Measurements from ENCODE around the gene GTSF1L. TPM values are rescaled to one million over a fixed set of nuclear protein-coding genes. Genes with fewer than 3 reads are reported as not detected.

GTSF1L gene
- total RNA-seq, 4 donors from 2014 or later: not detected

DNA sequence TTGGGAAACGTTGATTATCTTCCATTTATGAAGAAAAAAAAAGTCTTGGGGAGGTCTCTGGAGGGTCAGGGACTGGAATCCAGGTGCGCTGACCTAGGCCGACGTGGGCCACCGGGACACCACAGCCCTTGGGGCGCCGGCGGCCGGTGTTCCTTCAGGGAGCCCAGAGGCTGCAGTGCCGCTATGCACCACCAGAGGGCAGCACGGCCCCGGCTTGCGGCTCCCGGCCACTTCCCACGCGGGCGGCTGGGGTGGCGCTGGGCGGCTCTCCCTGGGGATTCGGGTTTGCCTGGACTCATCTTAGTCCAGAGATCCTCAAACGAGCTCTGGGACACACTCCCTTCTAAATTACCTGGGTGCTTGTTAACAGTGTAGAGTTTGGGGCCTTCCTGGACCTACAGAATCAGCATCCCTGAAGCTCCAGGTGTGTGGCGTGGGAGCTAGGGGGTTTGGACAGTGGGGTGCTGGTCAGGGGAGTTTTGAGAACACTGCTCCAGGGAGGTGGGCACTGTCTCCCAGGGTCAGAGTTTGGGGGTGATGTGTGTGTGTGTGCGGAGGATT, 23.0 kb upstream of the GTSF1L start:
- peak; percentile 72 to 82 for DNase-seq (ENCODE audit: low spot score in 2 of 2)
- no peaks in the 10 kb centered on the region for H3K36me3 ChIP-seq
- H3K4me1 ChIP-seq: peaks cover 12% of the 10 kb centered on the region
- 9% methylated on average over 21 of the region's 23 CpGs for WGBS
- no peak overlapping the region for H3K4me3 ChIP-seq
- peaks cover 25% of the 10 kb centered on the region for H3K27me3 ChIP-seq
- no peak overlapping the region for H3K27ac ChIP-seq
- TF ChIP-seq, protein P1, sequence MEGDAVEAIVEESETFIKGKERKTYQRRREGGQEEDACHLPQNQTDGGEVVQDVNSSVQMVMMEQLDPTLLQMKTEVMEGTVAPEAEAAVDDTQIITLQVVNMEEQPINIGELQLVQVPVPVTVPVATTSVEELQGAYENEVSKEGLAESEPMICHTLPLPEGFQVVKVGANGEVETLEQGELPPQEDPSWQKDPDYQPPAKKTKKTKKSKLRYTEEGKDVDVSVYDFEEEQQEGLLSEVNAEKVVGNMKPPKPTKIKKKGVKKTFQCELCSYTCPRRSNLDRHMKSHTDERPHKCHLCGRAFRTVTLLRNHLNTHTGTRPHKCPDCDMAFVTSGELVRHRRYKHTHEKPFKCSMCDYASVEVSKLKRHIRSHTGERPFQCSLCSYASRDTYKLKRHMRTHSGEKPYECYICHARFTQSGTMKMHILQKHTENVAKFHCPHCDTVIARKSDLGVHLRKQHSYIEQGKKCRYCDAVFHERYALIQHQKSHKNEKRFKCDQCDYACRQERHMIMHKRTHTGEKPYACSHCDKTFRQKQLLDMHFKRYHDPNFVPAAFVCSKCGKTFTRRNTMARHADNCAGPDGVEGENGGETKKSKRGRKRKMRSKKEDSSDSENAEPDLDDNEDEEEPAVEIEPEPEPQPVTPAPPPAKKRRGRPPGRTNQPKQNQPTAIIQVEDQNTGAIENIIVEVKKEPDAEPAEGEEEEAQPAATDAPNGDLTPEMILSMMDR (IDR thresholded peaks at IDR 0.05): peak; percentile 95 to 99
- TF ChIP-seq POLR2A (IDR thresholded peaks at IDR 0.05): no peak
- no peaks in the 10 kb centered on the region for H3K9me3 ChIP-seq

DNA sequence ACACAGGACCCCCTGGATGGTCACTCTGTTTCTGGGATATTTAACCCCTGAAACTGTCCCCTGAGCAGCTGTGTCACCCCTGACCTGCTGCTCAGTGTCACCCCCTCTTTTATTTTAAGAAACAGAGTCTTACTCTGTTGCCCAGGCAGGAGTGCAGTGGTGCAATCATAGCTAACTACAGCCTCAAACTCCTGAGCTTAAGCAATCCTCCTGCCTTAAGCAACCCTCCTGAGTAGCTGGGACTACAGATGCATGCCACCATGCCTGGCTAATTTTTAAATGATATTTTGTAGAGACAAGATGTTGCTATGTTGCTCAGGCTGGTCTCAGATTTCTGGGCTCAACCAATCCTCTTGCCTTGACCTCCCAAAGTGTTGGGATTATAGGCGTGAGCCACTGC, 21.5 kb upstream of the GTSF1L start:
- DNase-seq (ENCODE audit: low spot score in 2 of 2): no peak
- Histone ChIP-seq H3K27me3 (peaks cover 39% of the 10 kb centered on the region), H3K9me3 (no peaks in the 10 kb centered on the region), H3K36me3 (no peaks in the 10 kb centered on the region), H3K4me1 (peaks cover 12% of the 10 kb centered on the region), H3K4me3 (no peak overlapping the region), H3K27ac (no peak overlapping the region)
- no peak for TF ChIP-seq POLR2A (IDR thresholded peaks at IDR 0.05)
- TF ChIP-seq EP300 (IDR thresholded peaks at IDR 0.05): no peak
- TF ChIP-seq, protein P1 (IDR thresholded peaks at IDR 0.05): no peak
- TF ChIP-seq POLR2AphosphoS5 (IDR thresholded peaks at IDR 0.05): no peak
- 72% methylated on average over 1 of the region's 1 CpG for WGBS

GRCh38 chr20:43746344-43747137, 19.7 kb upstream of the GTSF1L start:
- Histone ChIP-seq H3K27me3 (peaks cover 41% of the 10 kb centered on the region), H3K36me3 (no peaks in the 10 kb centered on the region), H3K27ac (no peak overlapping the region), H3K4me3 (no peak overlapping the region), H3K4me1 (peaks cover 12% of the 10 kb centered on the region), H3K9me3 (no peaks in the 10 kb centered on the region)
- 33% methylated on average over 12 of the region's 12 CpGs for WGBS
- TF ChIP-seq POLR2AphosphoS5 (IDR thresholded peaks at IDR 0.05) (no peak), EP300 (IDR thresholded peaks at IDR 0.05) (no peak), POLR2A (IDR thresholded peaks at IDR 0.05) (no peak)
- TF ChIP-seq, protein P1 (IDR thresholded peaks at IDR 0.05): no peak
- no peak for DNase-seq (ENCODE audit: low spot score in 2 of 2)

DNA sequence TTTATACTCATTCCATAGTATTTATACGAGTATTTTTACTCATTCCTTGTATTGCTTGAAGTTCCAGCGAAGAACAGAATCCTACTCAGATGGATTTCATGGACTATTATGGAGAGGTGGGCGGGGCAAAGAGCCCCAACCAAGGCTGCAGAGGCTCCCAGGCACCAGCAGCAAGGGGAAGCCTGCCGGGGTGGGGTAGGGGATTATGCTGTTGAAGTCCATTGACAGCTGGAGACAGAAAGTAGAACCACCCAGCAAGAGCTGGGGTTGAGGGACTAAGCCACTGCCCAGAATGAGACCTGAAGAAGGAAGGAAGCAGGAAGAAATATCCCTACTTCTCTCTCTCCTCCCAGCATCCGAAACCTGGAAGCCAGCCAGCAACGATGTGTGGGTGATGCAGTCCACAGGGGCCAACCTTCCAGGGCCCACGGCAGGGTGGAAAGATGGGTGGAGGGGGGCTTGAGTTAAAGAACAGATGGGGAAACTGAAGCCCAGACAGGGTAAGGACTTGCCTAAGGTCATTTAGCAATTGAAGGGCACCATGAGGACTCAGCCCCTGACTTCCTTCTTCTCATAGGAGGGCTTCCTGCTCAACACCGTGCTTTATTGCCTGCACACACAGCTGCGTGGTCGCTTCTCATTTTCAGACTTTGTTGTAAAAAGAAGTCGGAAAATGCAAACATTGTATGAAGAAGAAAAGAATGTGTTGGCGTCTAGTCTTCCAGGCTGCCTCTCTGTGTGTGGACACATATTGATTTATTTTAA, 18.3 kb upstream of the GTSF1L start:
- 41% methylated on average over 12 of the region's 12 CpGs for WGBS

More for the DNA sequence above, 18.3 kb upstream of the GTSF1L start:
- Histone ChIP-seq H3K4me1 (peaks cover 12% of the 10 kb centered on the region), H3K27me3 (peaks cover 41% of the 10 kb centered on the region), H3K27ac (no peak overlapping the region), H3K36me3 (no peaks in the 10 kb centered on the region), H3K9me3 (no peaks in the 10 kb centered on the region), H3K4me3 (no peak overlapping the region)
- TF ChIP-seq POLR2A (IDR thresholded peaks at IDR 0.05): no peak
- no peak for TF ChIP-seq POLR2AphosphoS5 (IDR thresholded peaks at IDR 0.05)
- TF ChIP-seq, protein P1 (IDR thresholded peaks at IDR 0.05): no peak
- TF ChIP-seq EP300 (IDR thresholded peaks at IDR 0.05): no peak
- no peak for DNase-seq (ENCODE audit: low spot score in 2 of 2)
